Activated T-helper 1 cell treated with Interleukin-2 at 50 U/mL for 16 hours (primary cell): Measurements from ENCODE around the gene BRME1.
"Not testable (repeated sequence)": the region's sequence is repeated elsewhere in the genome, so short reads cannot be mapped to it uniquely, and the experiment has no call there.

Experiments used
- DNase-seq: peaks from one replicate; pipeline ENCODE4 v3.0.0-alpha.2; 2020; ENCODE audit warnings: low read depth

The BRME1 gene

GRCh38 chr19:13926010-13926409, 20.1 kb upstream of the BRME1 start:
- no peak for DNase-seq

GRCh38 chr19:13923194-13923987, 17.5 kb upstream of the BRME1 start:
- DNase-seq: no peak

GRCh38 chr19:13922118-13922517, 16.2 kb upstream of the BRME1 start:
- not testable (repeated sequence) for DNase-seq

- no peak for DNase-seq
These were observed 15.2 kb upstream of the BRME1 start for GRCh38 chr19:13920940-13921747.

GRCh38 chr19:13920524-13920923, 14.6 kb upstream of the BRME1 start:
- no peak for DNase-seq

GRCh38 chr19:13918726-13919411, 13.0 kb upstream of the BRME1 start:
- DNase-seq: no peak

GRCh38 chr19:13917888-13918406, 12.0 kb upstream of the BRME1 start:
- no peak for DNase-seq

GRCh38 chr19:13914777-13915176, 8.9 kb upstream of the BRME1 start:
- DNase-seq: no peak

GRCh38 chr19:13913352-13913751, 7.4 kb upstream of the BRME1 start:
- DNase-seq: no peak

- DNase-seq: no peak
These were observed 3.5 kb upstream of the BRME1 start for GRCh38 chr19:13909430-13909829.

- DNase-seq: no peak
These were observed 2.8 kb upstream of the BRME1 start for GRCh38 chr19:13908674-13909073.

- DNase-seq: no peak
These were observed 993 bp upstream of the BRME1 start for GRCh38 chr19:13906910-13907309.

- DNase-seq: peak; percentile 14
These were observed 596 bp upstream of the BRME1 start for GRCh38 chr19:13906521-13906904.

- no peak for DNase-seq
These were observed 2.8 kb downstream of the BRME1 start for GRCh38 chr19:13902993-13903555.

GRCh38 chr19:13899912-13900584, 5.9 kb downstream of the BRME1 start:
- no peak for DNase-seq

GRCh38 chr19:13899393-13899792, 6.5 kb downstream of the BRME1 start:
- no peak for DNase-seq

- no peak for DNase-seq
These were observed 9.7 kb downstream of the BRME1 start for GRCh38 chr19:13896227-13896626.

GRCh38 chr19:13894552-13894951, 11.4 kb downstream of the BRME1 start:
- DNase-seq: no peak

- no peak for DNase-seq
These were observed 13.0 kb downstream of the BRME1 start for GRCh38 chr19:13892870-13893269.

- DNase-seq: no peak
These were observed 15.8 kb downstream of the BRME1 start for GRCh38 chr19:13890136-13890535.

GRCh38 chr19:13888281-13888680, 17.6 kb downstream of the BRME1 start:
- DNase-seq: no peak

GRCh38 chr19:13887517-13887916, 18.4 kb downstream of the BRME1 start:
- no peak for DNase-seq
